DND-41 (cell line): ENCODE data around the gene BEND6.
A peak's percentile ranks its signal among the peaks of the same experiment; 100 is the strongest.
"Not testable (repeated sequence)": the region's sequence is repeated elsewhere in the genome, so short reads cannot be mapped to it uniquely, and the experiment has no call there.

Experiments
- ATAC-seq: fragments of 200-7000 bp; cut with Tn5 transposase; 3 replicates; pipeline ENCODE4 v1.9.1; 2021; ENCODE audit warnings: low read depth; ENCODE audit not compliant: insufficient read depth
- DNase-seq: peaks from one replicate; pipeline ENCODE4 v3.0.0-alpha.2; 2020
- H2AFZ ChIP-seq: 2 replicates; pipeline ENCODE4 v1.6.0; 2012; ENCODE audit warnings: low read depth, low read length
- H3K27ac ChIP-seq: 2 replicates; pipeline ENCODE4 v1.5.1; 2012; ENCODE audit warnings: low read length, inconsistent platforms
- H3K27me3 ChIP-seq: fragments of 200-600 bp; sonication (generic); 2 replicates; pipeline ENCODE4 v1.6.0; 2012; ENCODE audit warnings: low read length, mild to moderate bottlenecking, inconsistent platforms; ENCODE audit not compliant: insufficient read depth, poor library complexity
- H3K36me3 ChIP-seq: 2 replicates; pipeline ENCODE4 v1.5.1; 2012; ENCODE audit warnings: low read length, inconsistent platforms; ENCODE audit not compliant: insufficient read depth
- H3K4me1 ChIP-seq: 2 replicates; pipeline ENCODE4 v1.5.1; 2012; ENCODE audit warnings: mild to moderate bottlenecking, low read length; ENCODE audit not compliant: insufficient read depth
- H3K4me2 ChIP-seq: 2 replicates; pipeline ENCODE4 v1.6.0; 2012; ENCODE audit warnings: mild to moderate bottlenecking, moderate library complexity, low read length, inconsistent platforms; ENCODE audit not compliant: insufficient read depth
- H3K4me3 ChIP-seq, 2 experiments: fragments of 200-600 bp in 1 of 2; shearing (Covaris generic) in 1 of 2; 2 replicates each; pipeline ENCODE4 v1.5.1; 2012 to 2016; ENCODE audit warnings: inconsistent platforms in 2 of 2, low read length in 2 of 2, mild to moderate bottlenecking in 2 of 2, low read depth in 1 of 2, moderate library complexity in 1 of 2
- H3K79me2 ChIP-seq: 2 replicates; pipeline ENCODE4 v1.6.0; 2012; ENCODE audit warnings: low read length, inconsistent platforms; ENCODE audit not compliant: insufficient read depth
- H3K9ac ChIP-seq: 2 replicates; pipeline ENCODE4 v1.6.0; 2012; ENCODE audit warnings: low read depth, mild to moderate bottlenecking, inconsistent platforms, low read length, moderate library complexity
- H3K9me3 ChIP-seq: 2 replicates; pipeline ENCODE4 v1.5.1; 2012; ENCODE audit warnings: low read length, moderate library complexity, mild to moderate bottlenecking, inconsistent platforms; ENCODE audit not compliant: insufficient read depth, severe bottlenecking
- H4K20me1 ChIP-seq: 2 replicates; pipeline ENCODE4 v1.6.0; 2012; ENCODE audit warnings: low read length; ENCODE audit not compliant: insufficient read depth
- CTCF ChIP-seq: IDR thresholded peaks from 2 replicates; pipeline ENCODE4 v1.5.1; 2012; ENCODE audit warnings: borderline replicate concordance, low read length, moderate library complexity, mild to moderate bottlenecking; ENCODE audit not compliant: poor library complexity, severe bottlenecking; ENCODE audit errors: extremely low read depth
- EZH2 ChIP-seq: IDR thresholded peaks from 3 replicates; pipeline ENCODE4 v1.6.1; 2012; ENCODE audit warnings: borderline replicate concordance, low read depth, mild to moderate bottlenecking, moderate library complexity, low read length, inconsistent platforms; ENCODE audit not compliant: severe bottlenecking

Gene BEND6

GRCh38 chr6:57040011-57040410, 85.1 kb downstream of the BEND6 start:
- H3K9me3 ChIP-seq, result no peaks in the 10 kb centered on the region
- TF ChIP-seq EZH2 (no peak), CTCF (peak; percentile 42)
- no peak for DNase-seq
- no peaks in the 10 kb centered on the region for H3K79me2 ChIP-seq
- H3K9ac ChIP-seq, result no peak overlapping the region
- H3K27me3 ChIP-seq, result no peaks in the 10 kb centered on the region
- peak; percentile 55; the same call in 1 of the 3 replicates for ATAC-seq
- no peaks in the 10 kb centered on the region for H3K4me1 ChIP-seq
- H2AFZ ChIP-seq, result 0 out of 2 replicates have a peak overlapping the region, but pooled peaks have one; percentile 1
- no peak overlapping the region for H3K4me3 ChIP-seq
- no peak overlapping the region for H3K4me2 ChIP-seq
- H3K27ac ChIP-seq, result no peak overlapping the region
- H4K20me1 ChIP-seq, result no peaks in the 10 kb centered on the region
- H3K36me3 ChIP-seq, result no peaks in the 10 kb centered on the region

- not testable (repeated sequence) for H3K9me3 ChIP-seq, H2AFZ ChIP-seq, ATAC-seq, H3K27me3 ChIP-seq, H3K4me2 ChIP-seq, H3K9ac ChIP-seq, H3K27ac ChIP-seq, DNase-seq, H3K4me3 ChIP-seq, H4K20me1 ChIP-seq
- Histone ChIP-seq H3K79me2 (peaks cover 20% of the 10 kb centered on the region), H3K4me1 (peaks cover 23% of the 10 kb centered on the region), H3K36me3 (peaks cover 10% of the 10 kb centered on the region)
These were observed 89.2 kb downstream of the BEND6 start for GRCh38 chr6:57044061-57044460.

GRCh38 chr6:57044568-57044967, 89.7 kb downstream of the BEND6 start:
- Histone ChIP-seq H3K79me2 (peaks cover 25% of the 10 kb centered on the region), H3K4me3 (no peak overlapping the region), H3K36me3 (peaks cover 16% of the 10 kb centered on the region), H3K27ac (no peak overlapping the region), H3K27me3 (no peaks in the 10 kb centered on the region), H3K4me2 (no peak overlapping the region), H3K9ac (no peak overlapping the region), H4K20me1 (peaks cover 9% of the 10 kb centered on the region; the same call in 1 of the 2 replicates), H3K4me1 (peaks cover 28% of the 10 kb centered on the region), H3K9me3 (no peaks in the 10 kb centered on the region), H2AFZ (no peak overlapping the region)
- TF ChIP-seq EZH2 (no peak), CTCF (no peak)
- DNase-seq (no peak), ATAC-seq (no peak)

- Histone ChIP-seq H2AFZ (peak within 1 kb of the TSS; percentile 97), H3K36me3 (peaks cover 36% of the 10 kb centered on the region), H3K4me2 (peak within 1 kb of the TSS; percentile 79), H3K4me1 (peaks cover 29% of the 10 kb centered on the region), H4K20me1 (peaks cover 13% of the 10 kb centered on the region; the same call in 1 of the 2 replicates), H3K9ac (peak within 1 kb of the TSS; percentile 70), H3K4me3 (peak within 1 kb of the TSS; percentile 76 to 85), H3K79me2 (peaks cover 45% of the 10 kb centered on the region), H3K27ac (peak within 1 kb of the TSS; percentile 82)
- H3K27me3 ChIP-seq, H3K9me3 ChIP-seq: not testable (repeated sequence)
- ATAC-seq (peak; percentile 97), DNase-seq (peak; percentile 93)
These were observed 91.7 kb downstream of the BEND6 start, which contains the start of gene KIAA1586 for GRCh38 chr6:57046332-57047256. Gene KIAA1586 (plus strand): TSS chr6:57046693. CDS start chr6:57046756, 63 bp downstream.

GRCh38 chr6:57047257-57047585, 92.3 kb downstream of the BEND6 start:
- not testable (repeated sequence) for H2AFZ ChIP-seq, H3K27me3 ChIP-seq, H3K9ac ChIP-seq, H3K9me3 ChIP-seq, H3K4me3 ChIP-seq, H3K4me2 ChIP-seq, DNase-seq, H3K27ac ChIP-seq
- Histone ChIP-seq H3K4me1 (peaks cover 29% of the 10 kb centered on the region), H3K79me2 (peaks cover 47% of the 10 kb centered on the region), H3K36me3 (peaks cover 41% of the 10 kb centered on the region), H4K20me1 (peaks cover 13% of the 10 kb centered on the region; the same call in 1 of the 2 replicates)
- peak; percentile 11 for ATAC-seq

GRCh38 chr6:57047859-57048258, 93.0 kb downstream of the BEND6 start:
- not testable (repeated sequence) for DNase-seq, H3K27ac ChIP-seq, H2AFZ ChIP-seq, H3K27me3 ChIP-seq, H3K9me3 ChIP-seq, ATAC-seq
- H3K4me1 ChIP-seq, result peaks cover 29% of the 10 kb centered on the region
- peak overlapping the region in 1 of 2 experiments; percentile 52; a peak in 2 of 4 replicates for H3K4me3 ChIP-seq
- H3K36me3 ChIP-seq, result peaks cover 47% of the 10 kb centered on the region
- peaks cover 13% of the 10 kb centered on the region; the same call in 1 of the 2 replicates for H4K20me1 ChIP-seq
- H3K79me2 ChIP-seq, result peaks cover 47% of the 10 kb centered on the region
- H3K4me2 ChIP-seq, result peak overlapping the region; percentile 57
- H3K9ac ChIP-seq, result peak overlapping the region; percentile 38
